ENCODE results near the gene NELL1. TPM values are rescaled to one million over a fixed set of nuclear protein-coding genes. Genes with fewer than 3 reads are reported as not detected.

Gene NELL1
- total and polyA plus RNA-seq, 9 donors: 5.5 to 9.9 (median 7.6) TPM

DNA sequence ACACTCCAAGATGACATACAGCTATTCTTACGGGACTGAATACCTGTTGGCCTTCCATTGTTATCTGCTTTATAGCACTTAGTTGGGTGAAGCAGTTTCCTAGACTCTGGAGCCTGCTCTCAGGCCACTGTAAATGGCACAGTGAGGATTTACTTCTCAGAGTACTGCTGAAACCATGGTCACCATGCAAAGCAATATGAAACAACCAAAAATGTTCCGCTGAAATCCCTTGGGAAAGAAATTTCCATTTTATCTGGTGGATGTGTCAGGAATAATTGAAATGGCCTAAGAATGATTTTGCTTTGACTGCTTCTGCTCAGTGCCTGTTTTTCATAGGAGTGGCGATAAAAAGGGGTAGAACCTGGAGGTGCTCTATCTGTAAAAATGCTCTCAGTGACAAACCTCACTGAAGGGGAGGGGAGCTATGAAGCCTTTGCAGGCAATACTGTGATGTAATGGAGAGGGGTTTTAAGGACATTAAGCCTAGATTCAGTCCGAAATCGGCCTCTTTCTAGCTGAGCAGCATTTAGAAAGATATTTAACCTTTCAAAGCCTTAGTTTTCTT is 871.9 kb downstream of the NELL1 start:
- Histone ChIP-seq H3K27ac (ENCODE audit: low read length) (no peak overlapping the region), H3K27me3 (ENCODE audit: control insufficient read depth, insufficient read depth, low read length) (no peaks in the 10 kb centered on the region), H3K36me3 (ENCODE audit: control insufficient read depth, insufficient read depth, low read length) (no peaks in the 10 kb centered on the region), H3K4me3 (ENCODE audit: low read length) (no peak overlapping the region), H3K9me3 (replicated peaks; ENCODE audit: control insufficient read depth, low read depth, low read length) (no peaks in the 10 kb centered on the region), H3K4me1 (ENCODE audit: control insufficient read depth, insufficient read depth, low read length) (no peaks in the 10 kb centered on the region)
- DNase-seq: no peak
- WGBS (ENCODE audit: insufficient coverage): 79% methylated on average over 1 of the region's 5 CpGs

DNA sequence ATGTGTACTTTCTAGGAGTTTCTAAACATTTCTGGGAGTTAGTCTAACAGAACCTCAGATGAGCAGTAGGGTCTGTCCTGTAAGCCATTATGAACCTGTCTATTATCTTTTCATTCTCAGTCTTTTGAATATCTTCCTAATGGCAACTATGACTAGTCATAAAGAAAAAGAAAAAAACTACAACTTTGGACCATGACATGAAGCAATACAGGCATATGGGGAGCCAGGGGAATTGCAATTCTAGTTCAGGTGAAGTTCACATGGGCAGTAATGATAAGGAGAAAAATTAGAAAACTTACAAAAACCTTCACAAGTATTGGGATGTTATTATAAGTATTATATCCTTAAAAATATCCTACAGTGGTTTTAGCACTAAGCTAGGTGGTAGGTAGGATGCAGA is 874.5 kb downstream of the NELL1 start:
- Histone ChIP-seq H3K4me1 (ENCODE audit: control insufficient read depth, insufficient read depth, low read length) (no peaks in the 10 kb centered on the region), H3K36me3 (ENCODE audit: control insufficient read depth, insufficient read depth, low read length) (no peaks in the 10 kb centered on the region), H3K4me3 (ENCODE audit: low read length) (no peak overlapping the region), H3K9me3 (replicated peaks; ENCODE audit: control insufficient read depth, low read depth, low read length) (no peaks in the 10 kb centered on the region), H3K27ac (ENCODE audit: low read length) (no peak overlapping the region), H3K27me3 (ENCODE audit: control insufficient read depth, insufficient read depth, low read length) (no peaks in the 10 kb centered on the region)
- DNase-seq: no peak

DNA sequence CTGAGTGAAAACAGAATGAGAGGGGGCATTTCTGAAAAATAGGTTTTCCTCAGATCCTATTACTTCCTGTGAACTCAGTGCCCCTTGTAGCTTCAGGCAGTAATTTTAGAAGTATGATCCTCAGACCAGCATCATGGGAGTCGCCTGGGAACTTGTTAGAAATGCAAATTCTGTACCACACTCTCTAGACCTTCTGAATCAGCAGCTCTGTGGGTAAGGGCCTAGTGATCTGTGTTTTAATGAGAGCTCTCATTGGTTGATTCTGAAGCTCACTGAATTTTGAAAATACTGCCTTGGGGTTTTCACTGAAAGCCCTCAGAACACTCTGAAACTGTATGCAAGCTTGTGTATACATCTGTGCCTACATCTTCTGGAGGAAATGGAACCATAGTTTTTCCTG is 876.3 kb downstream of the NELL1 start:
- no peak for DNase-seq
- no CpG with 5 or more reads among the region's 1 CpG for WGBS (ENCODE audit: insufficient coverage)
- Histone ChIP-seq H3K27ac (ENCODE audit: low read length) (no peak overlapping the region), H3K4me1 (ENCODE audit: control insufficient read depth, insufficient read depth, low read length) (no peaks in the 10 kb centered on the region), H3K9me3 (replicated peaks; ENCODE audit: control insufficient read depth, low read depth, low read length) (no peaks in the 10 kb centered on the region), H3K4me3 (ENCODE audit: low read length) (no peak overlapping the region), H3K27me3 (ENCODE audit: control insufficient read depth, insufficient read depth, low read length) (no peaks in the 10 kb centered on the region), H3K36me3 (ENCODE audit: control insufficient read depth, insufficient read depth, low read length) (no peaks in the 10 kb centered on the region)

DNA sequence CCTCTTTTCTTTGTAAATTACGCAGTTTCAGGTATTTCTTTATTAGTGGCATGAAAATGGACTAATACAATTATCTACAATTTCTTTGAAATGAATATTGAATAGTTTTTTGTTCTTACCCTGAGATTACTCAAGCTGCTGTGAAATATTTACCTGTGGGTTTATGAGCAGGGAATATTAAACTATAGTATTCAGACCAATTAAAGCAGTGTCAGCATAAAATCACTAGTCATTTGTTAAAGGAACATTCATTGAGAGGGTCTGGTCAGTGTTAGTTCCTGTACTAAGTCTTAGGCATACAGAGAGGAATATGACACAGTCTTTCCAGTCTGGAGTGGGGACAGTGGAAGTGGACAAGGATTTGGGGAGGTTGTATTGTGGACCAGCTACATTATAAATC is 877.3 kb downstream of the NELL1 start:
- Histone ChIP-seq H3K4me1 (ENCODE audit: control insufficient read depth, insufficient read depth, low read length) (no peaks in the 10 kb centered on the region), H3K27ac (ENCODE audit: low read length) (no peak overlapping the region), H3K9me3 (replicated peaks; ENCODE audit: control insufficient read depth, low read depth, low read length) (no peaks in the 10 kb centered on the region), H3K27me3 (ENCODE audit: control insufficient read depth, insufficient read depth, low read length) (no peaks in the 10 kb centered on the region), H3K36me3 (ENCODE audit: control insufficient read depth, insufficient read depth, low read length) (no peaks in the 10 kb centered on the region), H3K4me3 (ENCODE audit: low read length) (no peak overlapping the region)
- DNase-seq: no peak
- WGBS (ENCODE audit: insufficient coverage): no CpG with 5 or more reads among the region's 1 CpG

- Histone ChIP-seq H3K4me1 (ENCODE audit: control insufficient read depth, insufficient read depth, low read length) (no peaks in the 10 kb centered on the region), H3K27ac (ENCODE audit: low read length) (no peak overlapping the region), H3K4me3 (ENCODE audit: low read length) (no peak overlapping the region), H3K9me3 (replicated peaks; ENCODE audit: control insufficient read depth, low read depth, low read length) (no peaks in the 10 kb centered on the region), H3K27me3 (ENCODE audit: control insufficient read depth, insufficient read depth, low read length) (no peaks in the 10 kb centered on the region), H3K36me3 (ENCODE audit: control insufficient read depth, insufficient read depth, low read length) (no peaks in the 10 kb centered on the region)
- whole genome bisulfite sequencing (ENCODE audit: insufficient coverage): no CpG with 5 or more reads among the region's 1 CpG
- peak; percentile 12 for DNase-seq
These were observed 883.5 kb downstream of the NELL1 start for GRCh38 chr11:21552911-21553310.

GRCh38 chr11:21553795-21554194 is 884.4 kb downstream of the NELL1 start:
- Histone ChIP-seq H3K4me3 (ENCODE audit: low read length) (no peak overlapping the region), H3K27ac (ENCODE audit: low read length) (no peak overlapping the region), H3K9me3 (replicated peaks; ENCODE audit: control insufficient read depth, low read depth, low read length) (no peaks in the 10 kb centered on the region), H3K4me1 (ENCODE audit: control insufficient read depth, insufficient read depth, low read length) (no peaks in the 10 kb centered on the region), H3K36me3 (ENCODE audit: control insufficient read depth, insufficient read depth, low read length) (no peaks in the 10 kb centered on the region), H3K27me3 (ENCODE audit: control insufficient read depth, insufficient read depth, low read length) (no peaks in the 10 kb centered on the region)
- no peak for DNase-seq
- no CpG with 5 or more reads among the region's 1 CpG for WGBS (ENCODE audit: insufficient coverage)

DNA sequence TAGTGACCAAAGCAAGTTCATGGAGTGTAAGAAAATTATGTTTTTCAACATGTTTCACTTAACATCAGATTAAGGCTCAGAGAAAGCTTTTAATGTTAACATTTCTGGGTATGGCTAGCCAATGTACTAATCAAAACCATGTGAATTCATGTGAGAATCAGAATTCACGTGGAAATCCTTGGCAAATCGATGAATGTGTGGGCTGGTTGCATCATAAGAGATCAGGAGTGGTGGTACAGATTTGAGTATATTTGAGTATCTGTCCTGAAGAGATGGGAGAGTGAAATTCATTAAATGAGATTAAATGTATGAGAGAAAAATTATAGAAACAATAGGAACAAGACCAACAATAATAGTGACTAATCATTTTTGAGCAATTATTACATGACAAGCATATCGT is 884.9 kb downstream of the NELL1 start:
- peak; percentile 34 for DNase-seq
- 33% methylated on average over 2 of the region's 3 CpGs for WGBS (ENCODE audit: insufficient coverage)
- H3K9me3 ChIP-seq (replicated peaks; ENCODE audit: control insufficient read depth, low read depth, low read length): no peaks in the 10 kb centered on the region
- no peak overlapping the region for H3K27ac ChIP-seq (ENCODE audit: low read length)
- no peak overlapping the region for H3K4me3 ChIP-seq (ENCODE audit: low read length)
- no peaks in the 10 kb centered on the region for H3K4me1 ChIP-seq (ENCODE audit: control insufficient read depth, insufficient read depth, low read length)
- H3K27me3 ChIP-seq (ENCODE audit: control insufficient read depth, insufficient read depth, low read length): no peaks in the 10 kb centered on the region
- H3K36me3 ChIP-seq (ENCODE audit: control insufficient read depth, insufficient read depth, low read length): no peaks in the 10 kb centered on the region

DNA sequence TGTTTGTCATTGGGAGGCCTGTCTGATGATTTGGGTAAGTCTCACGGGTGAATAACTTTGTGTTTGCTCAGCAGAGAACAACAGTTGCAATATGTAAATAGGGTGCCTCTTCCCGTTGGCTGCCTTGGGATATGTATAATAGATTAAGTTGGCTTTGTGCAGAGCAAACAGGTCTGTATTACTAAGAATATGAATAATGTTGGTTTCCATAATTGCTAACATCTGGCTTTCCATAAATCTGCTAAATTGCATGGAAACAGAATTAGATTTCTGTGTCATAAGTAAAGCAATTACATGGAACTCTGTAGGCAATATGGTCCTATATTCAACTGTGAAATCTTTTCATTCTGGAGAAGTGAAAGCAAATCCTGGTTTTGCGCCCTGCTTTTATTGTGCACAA is 887.5 kb downstream of the NELL1 start:
- no peaks in the 10 kb centered on the region for H3K9me3 ChIP-seq (replicated peaks; ENCODE audit: control insufficient read depth, low read depth, low read length)
- H3K27ac ChIP-seq (ENCODE audit: low read length): no peak overlapping the region
- H3K36me3 ChIP-seq (ENCODE audit: control insufficient read depth, insufficient read depth, low read length): no peaks in the 10 kb centered on the region
- DNase-seq: peak; percentile 69
- no peak overlapping the region for H3K4me3 ChIP-seq (ENCODE audit: low read length)
- WGBS (ENCODE audit: insufficient coverage): 20% methylated on average over 1 of the region's 3 CpGs
- H3K4me1 ChIP-seq (ENCODE audit: control insufficient read depth, insufficient read depth, low read length): no peaks in the 10 kb centered on the region
- no peaks in the 10 kb centered on the region for H3K27me3 ChIP-seq (ENCODE audit: control insufficient read depth, insufficient read depth, low read length)

GRCh38 chr11:21560466-21560975 is 891.1 kb downstream of the NELL1 start:
- DNase-seq: no peak
- H3K27me3 ChIP-seq (ENCODE audit: control insufficient read depth, insufficient read depth, low read length): no peaks in the 10 kb centered on the region
- H3K9me3 ChIP-seq (replicated peaks; ENCODE audit: control insufficient read depth, low read depth, low read length): no peaks in the 10 kb centered on the region
- no CpG with 5 or more reads among the region's 2 CpGs for WGBS (ENCODE audit: insufficient coverage)
- H3K36me3 ChIP-seq (ENCODE audit: control insufficient read depth, insufficient read depth, low read length): no peaks in the 10 kb centered on the region
- no peak overlapping the region for H3K27ac ChIP-seq (ENCODE audit: low read length)
- no peaks in the 10 kb centered on the region for H3K4me1 ChIP-seq (ENCODE audit: control insufficient read depth, insufficient read depth, low read length)
- no peak overlapping the region for H3K4me3 ChIP-seq (ENCODE audit: low read length)

DNA sequence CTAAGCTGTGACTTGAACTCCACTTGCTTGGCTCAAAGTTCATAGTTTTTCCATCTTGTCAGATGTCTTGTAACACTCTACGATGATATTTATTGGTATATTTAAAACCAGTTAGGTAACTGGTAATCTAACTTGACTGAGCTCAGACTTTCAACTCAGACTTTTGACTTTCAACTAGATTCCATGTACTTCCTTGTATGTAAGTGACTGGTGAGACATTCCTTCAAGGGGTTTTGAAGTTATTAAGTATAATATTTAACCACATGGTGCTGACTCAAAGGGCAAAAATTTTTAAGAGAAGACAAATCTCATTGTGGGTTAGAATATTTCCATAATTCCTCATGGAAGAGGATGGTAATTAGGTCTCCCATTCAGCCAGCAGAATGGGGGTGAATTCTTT is 892.2 kb downstream of the NELL1 start:
- no peaks in the 10 kb centered on the region for H3K9me3 ChIP-seq (replicated peaks; ENCODE audit: control insufficient read depth, low read depth, low read length)
- no peaks in the 10 kb centered on the region for H3K4me1 ChIP-seq (ENCODE audit: control insufficient read depth, insufficient read depth, low read length)
- no peaks in the 10 kb centered on the region for H3K36me3 ChIP-seq (ENCODE audit: control insufficient read depth, insufficient read depth, low read length)
- no peak overlapping the region for H3K4me3 ChIP-seq (ENCODE audit: low read length)
- no peak for DNase-seq
- H3K27ac ChIP-seq (ENCODE audit: low read length): no peak overlapping the region
- H3K27me3 ChIP-seq (ENCODE audit: control insufficient read depth, insufficient read depth, low read length): no peaks in the 10 kb centered on the region
- WGBS (ENCODE audit: insufficient coverage): no CpG with 5 or more reads among the region's 1 CpG

DNA sequence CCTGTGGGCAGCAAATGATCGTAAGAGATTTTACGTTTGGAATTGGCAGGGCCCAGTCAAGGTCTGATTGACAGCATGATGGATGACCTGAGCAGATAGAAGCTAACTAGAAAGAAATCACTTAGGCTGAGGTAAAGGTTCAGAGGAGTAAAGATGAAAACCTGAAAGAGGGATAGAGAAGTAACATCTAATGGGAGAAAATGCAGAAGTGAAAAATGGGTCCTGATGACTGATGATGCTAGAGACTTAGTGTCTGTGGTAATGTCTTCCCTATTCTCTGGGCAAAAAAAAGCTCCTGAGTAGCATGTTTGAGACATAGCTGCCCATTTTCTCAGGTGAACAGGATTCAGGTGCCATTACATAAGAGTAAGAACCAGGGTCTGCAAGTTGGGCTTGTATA is 894.7 kb downstream of the NELL1 start:
- Histone ChIP-seq H3K27ac (ENCODE audit: low read length) (no peak overlapping the region), H3K4me1 (ENCODE audit: control insufficient read depth, insufficient read depth, low read length) (no peaks in the 10 kb centered on the region), H3K27me3 (ENCODE audit: control insufficient read depth, insufficient read depth, low read length) (no peaks in the 10 kb centered on the region), H3K36me3 (ENCODE audit: control insufficient read depth, insufficient read depth, low read length) (no peaks in the 10 kb centered on the region), H3K9me3 (replicated peaks; ENCODE audit: control insufficient read depth, low read depth, low read length) (no peaks in the 10 kb centered on the region), H3K4me3 (ENCODE audit: low read length) (no peak overlapping the region)
- 33% methylated on average over 2 of the region's 2 CpGs for WGBS (ENCODE audit: insufficient coverage)
- DNase-seq: no peak
